Heart right ventricle (tissue), 16 donors: ENCODE data around the gene NANOS3. TPM values are rescaled to one million over a fixed set of nuclear protein-coding genes. Genes with fewer than 3 reads are reported as not detected.

Experiments
- ATAC-seq, 8 donors: fragments of 200-7000 bp; cut with Tn5 transposase; one replicate each; pipeline ENCODE4 v1.9.1; 2020; ENCODE audit warnings: mild to moderate bottlenecking in 8 of 8, moderate library complexity in 8 of 8, moderate number of reproducible peaks in 1 of 8
- DNase-seq, 2 donors: peaks; one replicate each; pipeline ENCODE4 v3.0.0-alpha.2; 2020
- H3K27ac ChIP-seq, 10 donors: fragments of 200-600 bp; sonication (generic) in 2 of 10; one replicate each; pipeline versions ENCODE4 v1.5.0 to v1.8.0; 2020 to 2022; ENCODE audit warnings: mild to moderate bottlenecking in 3 of 10
- H3K27me3 ChIP-seq, 7 donors: fragments of 200-600 bp; one replicate each; pipeline ENCODE4 v1.8.0; 2021 to 2022; ENCODE audit warnings: mild to moderate bottlenecking in 2 of 7
- H3K36me3 ChIP-seq, 9 donors: fragments of 200-600 bp; sonication (generic) in 1 of 9; one replicate each; pipeline versions ENCODE4 v1.5.0 to v1.8.0; 2020 to 2022; ENCODE audit warnings: mild to moderate bottlenecking in 2 of 9
- H3K4me1 ChIP-seq, 9 donors: fragments of 200-600 bp; sonication (generic) in 1 of 9; one replicate each; pipeline versions ENCODE4 v1.5.0 to v1.8.0; 2020 to 2022; ENCODE audit warnings: mild to moderate bottlenecking in 4 of 9
- H3K4me3 ChIP-seq, 10 donors: fragments of 200-600 bp; sonication (generic) in 2 of 10; one replicate each; pipeline versions ENCODE4 v1.5.0 to v1.8.0; 2020 to 2022; ENCODE audit warnings: mild to moderate bottlenecking in 7 of 10, moderate library complexity in 2 of 10
- H3K9me3 ChIP-seq, 11 donors: fragments of 200-600 bp in 10 of 11; sonication (generic) in 2 of 11; one replicate each; pipeline versions ENCODE4 v1.5.0 to v1.8.0; 2013 to 2022; ENCODE audit warnings: mild to moderate bottlenecking in 2 of 11, control low read depth in 1 of 11, moderate library complexity in 1 of 11
- CTCF ChIP-seq, 9 donors: fragments of 200-600 bp; sonication (generic) in 2 of 9; IDR thresholded peaks; one replicate each; pipeline versions ENCODE4 v1.5.0 to v1.8.0; 2021 to 2022; ENCODE audit warnings: antibody characterized with exemption in 9 of 9, mild to moderate bottlenecking in 5 of 9, moderate library complexity in 1 of 9
- WGBS, 2 donors: extraction: QIAGEN DNeasy Blood & Tissue Kit; methylation state at CpG; one replicate each; pipeline ENCODE4 v1.1.7; 2013; ENCODE audit warnings: inconsistent platforms in 1 of 2; 5-methylcytosine and 5-hydroxymethylcytosine counted together
- intact Hi-C, 10 donors: fragments of 100-400 bp; cut with DNase I; formaldehyde crosslinking; loops; one replicate each; pipeline versions ENCODE4 v1.11.1 to v1.14.2; 2022
- polyA plus RNA-seq, 2 donors: library from polyadenylated mRNA; stranded (reverse); fragments of 200-250 nt; gene quantifications; one replicate each; pipeline ENCODE4 v1.2.3, GENCODE V29; 2013
- total RNA-seq, 10 donors: library from RNA; stranded (reverse); fragmentation: NEBNext Ultra II Directional in 3 of 10; extraction: Animal tissue kit (Norgen Biotek cat#: 25700) in 3 of 10; gene quantifications; one replicate each; pipeline versions ENCODE4 v1.2.1 to v1.2.4, GENCODE V29; 2021 to 2023
- donor health status: Arrhythmogenic right ventricular cardiomyopathy.
- donor health status: ischemic (EF 13 %, LVEDD 7.1; RV severe dilation, severe dysfunction).
- donor health status: healthy with polysubstance abuse.
- donor health status: DM: no; HTN: yes; CAD: no.
- donor health status: DM: no; HTN: no; CAD: no.
- donor health status: ischemic (EF 25% LVEDD 6.9; RV normal size, moderate dysfunction).
- donor health status: ischemic (EF 25% LVEDD 5.7; RV mildly dilated, moderate dysfunction).
- donor health status: healthy.
- donor health status: DM: yes; HTN: yes; CAD: no.
- donor health status: Ischemic cardiomyopathy.
- donor health status: ischemic (EF 35%, LVEDD 5.7; RV mildly dilated, moderate dysfunction).
- donor health status: nonischemic (EF 11% LVEDD 7.7; RV severe dilation, severe dysfunction).
- donor health status: DM: yes; HTN: yes; CAD: no.
- donor health status: PGD.
- donor health status: ischemic (EF 29% LVEDD 5.4; RV normal size, mild dysfunction).
- donor health status: nonischemic (EF 23%, LVEDD 6.1; RV moderate dilation, normal function).

The NANOS3 gene
- total and polyA plus RNA-seq, 12 donors = 0.37 to 2.9 (median 0.98) TPM; not detected in 4

- ATAC-seq = no peak
Observed at GRCh38 chr19:13923194-13923987, 46.5 kb downstream of the NANOS3 start.

GRCh38 chr19:13926010-13926409, 49.1 kb downstream of the NANOS3 start:
- no peak for TF ChIP-seq CTCF (IDR thresholded peaks at IDR 0.05)
- DNase-seq (no peak), ATAC-seq (no peak)
- H3K27me3 ChIP-seq = no peaks in the 10 kb centered on the region
- H3K9me3 ChIP-seq = peaks cover 0 to 3% (median 0%) of the 10 kb centered on the region in 11 donors
- H3K4me1 ChIP-seq = peaks cover 0 to 18% (median 6%) of the 10 kb centered on the region in 9 donors
- 80 to 94% methylated on average over 4 of the region's 4 CpGs for WGBS, 2 donors
- peaks cover 1 to 89% (median 26%) of the 10 kb centered on the region in 9 donors for H3K36me3 ChIP-seq
- intact Hi-C loops = no loop called here
- H3K4me3 ChIP-seq = no peak overlapping the region
- peak overlapping the region in 9 of 10 donors; percentile 54 to 89 (median 71) for H3K27ac ChIP-seq

More at GRCh38 chr19:13923194-13923987, 46.5 kb downstream of the NANOS3 start:
- H3K4me3 ChIP-seq = no peak overlapping the region
- peaks cover 0 to 8% (median 0%) of the 10 kb centered on the region in 11 donors for H3K9me3 ChIP-seq
- 95 to 96% methylated on average over 28 of the region's 28 CpGs for WGBS, 2 donors
- TF ChIP-seq CTCF (IDR thresholded peaks at IDR 0.05) = no peak
- H3K27me3 ChIP-seq = no peaks in the 10 kb centered on the region
- no peak overlapping the region for H3K27ac ChIP-seq
- DNase-seq = no peak
- H3K4me1 ChIP-seq = peaks cover 0 to 21% (median 7%) of the 10 kb centered on the region in 9 donors
- H3K36me3 ChIP-seq = peaks cover 8 to 97% (median 36%) of the 10 kb centered on the region in 9 donors
- intact Hi-C loops = no loop called here

GRCh38 chr19:13926715-13927114, 49.8 kb downstream of the NANOS3 start:
- H3K4me1 ChIP-seq = peaks cover 0 to 18% (median 6%) of the 10 kb centered on the region in 9 donors
- H3K4me3 ChIP-seq = peak overlapping the region in 3 of 10 donors; percentile 1 to 28 (median 8)
- no peak for TF ChIP-seq CTCF (IDR thresholded peaks at IDR 0.05)
- H3K27ac ChIP-seq = peak overlapping the region in 9 of 10 donors; percentile 54 to 89 (median 71)
- 75 to 85% methylated on average over 8 of the region's 8 CpGs for WGBS, 2 donors
- H3K27me3 ChIP-seq = no peaks in the 10 kb centered on the region
- no peaks in the 10 kb centered on the region for H3K9me3 ChIP-seq
- ATAC-seq (peak in 6 of 8 donors; percentile 27 to 81 (median 62)), DNase-seq (peak in 1 of 2 donors; percentile 31)
- intact Hi-C loops = no loop called here
- peaks cover 0 to 89% (median 19%) of the 10 kb centered on the region in 9 donors for H3K36me3 ChIP-seq

- H3K27ac ChIP-seq = no peak overlapping the region
- no peak overlapping the region for H3K4me3 ChIP-seq
- peaks cover 0 to 64% (median 13%) of the 10 kb centered on the region in 9 donors for H3K36me3 ChIP-seq
- TF ChIP-seq CTCF (IDR thresholded peaks at IDR 0.05) = no peak
- no peaks in the 10 kb centered on the region for H3K9me3 ChIP-seq
- no peak for DNase-seq
- peaks cover 0 to 18% (median 6%) of the 10 kb centered on the region in 9 donors for H3K4me1 ChIP-seq
- H3K27me3 ChIP-seq = no peaks in the 10 kb centered on the region
- intact Hi-C loops = no loop called here
- no peak for ATAC-seq
- 81 to 85% methylated on average over 12 of the region's 12 CpGs for whole genome bisulfite sequencing, 2 donors
Observed at GRCh38 chr19:13929340-13929739, 52.4 kb downstream of the NANOS3 start.
